GM18505 (cell line): ENCODE results near the gene RCN1.
"Not testable (repeated sequence)": the region's sequence is repeated elsewhere in the genome, so short reads cannot be mapped to it uniquely, and the experiment has no call there.

Experiments
- ATAC-seq: cut with Tn5 transposase; IDR thresholded peaks from one replicate; pipeline ENCODE4 v1.9.1; 2021; ENCODE audit not compliant: unreplicated experiment
- POLR2A ChIP-seq: IDR thresholded peaks from 4 replicates; pipeline ENCODE4 v1.6.1; 2011; ENCODE audit warnings: borderline replicate concordance; ENCODE audit not compliant: insufficient read depth, insufficient read length; ENCODE audit errors: extremely low read depth

RCN1 gene

DNA sequence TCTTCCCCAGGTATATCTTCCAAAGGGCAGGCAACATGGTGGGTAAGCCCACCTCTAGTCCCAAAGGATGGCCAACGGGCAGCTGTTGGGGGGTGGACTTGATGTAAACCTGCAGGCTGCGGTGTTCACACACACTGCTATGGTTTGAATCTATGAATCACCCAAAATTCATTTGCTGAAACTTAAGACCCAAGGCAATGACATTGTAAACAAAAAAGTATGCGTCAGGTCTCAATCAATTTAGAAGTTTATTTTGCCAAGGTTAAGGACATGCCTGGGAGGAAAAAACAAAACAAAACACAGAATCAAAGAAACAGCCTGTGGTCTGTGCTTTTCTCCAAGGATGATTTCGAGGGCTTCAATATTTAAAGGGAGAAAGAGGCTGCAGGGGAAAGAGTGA, 18.3 kb downstream of the RCN1 start:
- TF ChIP-seq POLR2A: no peak
- no peak for ATAC-seq

DNA sequence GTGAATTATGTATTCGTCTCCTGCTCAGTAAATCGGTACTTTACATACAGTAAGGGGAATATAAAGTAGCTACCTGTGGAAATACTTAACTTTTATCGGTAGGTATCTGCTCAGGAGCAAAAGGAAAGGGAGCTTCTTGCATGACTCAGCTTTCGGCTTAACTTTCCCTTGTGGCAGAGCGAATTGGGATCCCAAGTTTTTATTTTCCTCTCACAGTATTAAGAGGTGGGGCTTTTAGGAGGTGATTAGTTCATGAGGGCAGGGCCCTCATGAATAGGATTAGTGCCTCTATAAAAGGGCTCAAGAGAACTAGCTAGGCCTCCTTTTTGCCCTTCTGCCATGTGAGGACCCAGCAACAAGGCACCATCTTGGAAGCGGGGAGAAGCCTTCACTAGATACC, 18.7 kb downstream of the RCN1 start:
- no peak for TF ChIP-seq POLR2A

DNA sequence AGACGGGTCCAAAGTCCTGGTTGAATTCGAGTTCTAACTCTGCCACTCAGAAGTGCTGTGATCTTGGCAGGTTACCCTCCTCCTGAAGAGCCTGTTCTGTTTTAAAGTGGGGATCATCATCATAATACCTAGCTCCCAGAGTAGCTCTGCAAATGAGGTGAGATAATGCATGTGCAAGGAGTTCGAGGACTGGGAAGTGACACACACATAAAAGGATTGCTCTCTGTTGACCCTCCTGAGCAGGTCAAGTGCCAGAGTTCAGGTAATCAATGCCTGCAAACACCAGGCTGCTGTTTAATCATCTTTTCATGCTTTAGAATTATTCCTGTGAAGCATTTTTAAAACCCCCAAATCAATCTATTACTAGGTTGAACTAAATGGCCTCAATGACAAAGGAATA, 19.9 kb downstream of the RCN1 start:
- no peak for ATAC-seq
- no peak for TF ChIP-seq POLR2A

More for the DNA sequence above, 18.7 kb downstream of the RCN1 start:
- no peak for ATAC-seq

DNA sequence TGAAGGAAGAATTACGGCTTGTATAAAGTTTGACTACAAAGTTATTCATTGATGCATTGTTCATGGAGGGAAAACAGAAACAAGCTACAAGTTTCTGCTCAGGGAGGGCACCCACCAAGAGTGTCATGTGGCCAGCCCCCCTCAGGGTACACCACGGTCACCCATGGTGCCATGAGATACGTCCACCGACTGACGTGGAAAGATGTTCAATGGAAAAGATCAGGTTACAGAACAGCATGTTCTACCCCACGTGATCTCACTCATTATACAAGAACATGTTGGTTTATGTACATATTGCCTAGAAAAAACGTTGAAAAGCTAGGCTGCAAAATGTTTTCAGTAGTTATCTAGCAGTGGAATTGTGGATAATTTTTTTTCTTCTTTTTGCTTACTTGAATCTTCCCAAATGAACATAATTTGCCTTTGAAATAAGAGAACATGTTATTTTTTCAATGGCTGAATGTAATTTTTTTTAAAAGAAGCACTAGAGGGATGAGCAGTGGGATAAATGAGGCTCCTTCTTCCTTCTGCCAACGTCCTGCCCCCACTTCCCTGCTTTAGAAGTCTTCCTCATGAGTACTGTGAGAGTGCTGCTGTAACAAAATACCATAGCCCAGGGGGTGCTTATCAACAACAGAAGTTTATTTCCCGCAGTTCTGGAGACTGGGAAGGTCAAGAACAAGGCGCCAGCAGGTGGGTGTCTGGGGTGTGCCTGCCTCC, 22.5 kb downstream of the RCN1 start:
- no peak for ATAC-seq
- TF ChIP-seq POLR2A: no peak

DNA sequence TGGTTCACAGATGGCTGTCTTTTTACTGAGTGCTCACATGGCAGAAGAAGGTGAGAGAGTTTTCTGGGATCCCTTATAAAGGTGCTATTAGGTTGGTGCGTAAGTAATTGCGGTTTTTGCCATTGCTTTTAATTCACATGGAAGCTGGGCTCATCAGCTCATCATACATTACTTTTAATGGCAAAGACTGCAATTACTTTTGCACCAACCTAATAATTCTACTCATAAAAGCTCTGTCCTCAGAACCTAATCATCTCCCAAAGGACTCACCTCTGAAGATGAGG, 23.0 kb downstream of the RCN1 start:
- TF ChIP-seq POLR2A: no peak
- ATAC-seq: no peak

DNA sequence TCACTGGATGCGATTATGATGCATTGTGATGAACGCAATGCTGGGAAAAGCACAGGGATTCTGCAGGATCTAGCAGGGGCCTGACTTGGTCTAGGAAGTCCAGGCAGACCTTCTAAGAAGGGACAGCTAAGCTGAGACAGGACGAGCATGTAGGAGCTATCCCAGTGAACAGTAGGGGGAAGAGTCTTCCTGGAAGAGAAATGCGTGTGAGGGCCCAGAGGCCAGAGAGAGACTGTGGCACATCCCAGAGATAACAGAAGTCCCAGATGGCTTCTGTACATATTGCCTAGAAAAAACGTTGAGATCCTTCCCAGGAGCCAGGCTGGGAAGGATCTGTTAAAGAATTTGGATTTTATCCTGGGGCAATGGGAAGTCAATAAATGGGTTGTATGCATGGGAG, 24.6 kb downstream of the RCN1 start:
- no peak for TF ChIP-seq POLR2A
- ATAC-seq: no peak

DNA sequence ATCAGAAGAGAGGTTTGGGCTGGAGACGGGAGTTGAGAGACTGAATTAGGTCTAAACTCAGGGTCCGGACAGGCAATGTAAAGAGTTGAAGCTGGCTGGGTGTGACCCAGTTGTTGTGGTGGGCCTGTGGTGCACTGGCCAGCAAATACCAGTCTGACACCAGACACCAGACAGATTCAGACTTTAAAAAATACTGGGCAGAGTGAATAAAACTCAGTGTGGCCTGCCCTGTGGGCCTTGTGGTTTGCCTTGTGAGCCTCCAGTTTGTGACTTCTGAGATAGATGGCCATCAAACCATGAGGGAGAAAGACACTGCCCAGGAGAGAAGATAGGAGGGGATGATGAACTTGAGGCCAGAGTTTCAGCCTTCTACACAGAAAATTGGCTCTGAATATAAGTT, 25.8 kb downstream of the RCN1 start:
- no peak for ATAC-seq
- TF ChIP-seq POLR2A: no peak

DNA sequence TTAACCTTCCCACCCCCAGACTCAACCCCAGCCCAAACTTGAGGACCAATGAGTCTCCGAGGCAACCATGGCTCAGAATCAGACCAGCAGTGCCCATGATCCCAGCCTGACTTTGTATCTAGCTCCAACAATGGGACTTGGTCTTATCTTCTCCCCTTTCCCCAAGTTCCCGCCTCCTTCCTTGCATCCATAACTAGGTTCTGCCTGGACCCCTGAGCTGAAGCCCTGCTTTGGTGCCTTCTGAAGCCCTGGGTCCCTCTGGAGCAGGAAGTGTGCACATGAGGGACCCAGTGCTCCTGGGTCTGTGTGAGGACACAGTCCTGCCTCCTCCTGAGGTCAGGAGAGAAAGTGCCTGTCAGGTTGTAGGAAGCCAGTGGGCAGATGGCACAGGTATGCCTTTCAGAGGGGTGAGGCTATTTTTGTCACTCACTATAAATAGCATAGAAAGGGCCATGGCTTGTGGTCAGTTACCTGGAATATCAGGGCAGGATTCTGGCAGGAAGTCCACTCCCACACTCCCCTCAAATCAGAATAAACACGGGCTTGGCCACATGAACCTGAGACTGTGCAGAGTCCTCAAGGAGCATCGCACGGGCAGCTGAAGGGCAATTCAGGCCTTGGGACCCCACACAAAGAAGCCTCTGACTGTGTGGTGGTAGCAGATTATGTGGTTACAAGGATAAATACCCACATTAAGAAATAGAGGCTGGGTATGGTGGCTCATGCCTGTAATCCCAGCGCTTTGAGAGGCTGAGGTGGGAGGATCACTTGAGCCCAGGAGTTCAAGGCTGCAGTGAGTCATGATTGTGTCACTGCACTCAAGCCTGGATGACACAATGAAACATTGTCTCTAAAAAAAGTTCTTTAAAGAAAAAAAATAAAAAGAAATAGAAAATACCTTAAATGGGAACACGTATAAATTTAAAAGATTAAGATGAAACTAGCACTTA, 27.4 kb downstream of the RCN1 start:
- TF ChIP-seq POLR2A: no peak
- ATAC-seq: no peak

DNA sequence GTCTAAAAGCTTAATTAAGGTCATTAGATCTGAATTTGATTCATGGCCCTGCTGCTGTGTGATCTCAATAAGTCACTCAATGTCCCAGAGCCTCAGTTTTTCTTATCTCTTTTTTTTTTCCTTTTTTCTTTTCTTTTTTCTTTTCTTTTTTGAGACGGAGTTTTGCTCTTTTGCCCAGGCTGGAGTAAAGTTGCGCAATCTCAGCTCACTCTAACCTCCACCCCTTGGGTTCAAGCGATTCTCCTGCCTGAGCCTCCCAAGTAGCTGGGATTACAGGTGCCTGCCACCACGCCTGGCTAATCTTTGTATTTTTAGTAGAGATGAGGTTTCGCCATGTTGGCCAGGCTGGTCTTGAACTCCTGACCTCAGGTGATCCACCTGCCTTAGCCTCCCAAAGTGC, 28.3 kb downstream of the RCN1 start:
- not testable (repeated sequence) for ATAC-seq

DNA sequence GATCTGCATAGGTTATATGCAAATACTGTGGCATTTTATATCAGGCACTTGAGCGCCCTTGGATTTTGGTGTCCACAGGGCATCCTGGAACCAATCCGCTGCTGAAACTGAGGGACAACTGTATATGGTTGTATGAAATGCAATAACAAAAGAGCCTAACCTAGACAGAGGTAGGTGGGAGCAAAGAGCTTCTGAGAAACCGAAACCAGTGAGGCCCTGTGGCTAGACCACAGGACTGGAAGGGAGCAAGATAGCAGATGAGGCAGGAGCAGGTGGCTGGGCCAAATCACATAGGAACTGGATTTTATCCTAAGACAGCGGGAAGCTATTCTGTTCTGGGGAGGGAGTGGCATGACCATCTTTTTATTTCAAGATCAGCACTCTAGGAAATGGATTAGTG, 30.1 kb downstream of the RCN1 start:
- ATAC-seq: peak; percentile 53
- no peak for TF ChIP-seq POLR2A

DNA sequence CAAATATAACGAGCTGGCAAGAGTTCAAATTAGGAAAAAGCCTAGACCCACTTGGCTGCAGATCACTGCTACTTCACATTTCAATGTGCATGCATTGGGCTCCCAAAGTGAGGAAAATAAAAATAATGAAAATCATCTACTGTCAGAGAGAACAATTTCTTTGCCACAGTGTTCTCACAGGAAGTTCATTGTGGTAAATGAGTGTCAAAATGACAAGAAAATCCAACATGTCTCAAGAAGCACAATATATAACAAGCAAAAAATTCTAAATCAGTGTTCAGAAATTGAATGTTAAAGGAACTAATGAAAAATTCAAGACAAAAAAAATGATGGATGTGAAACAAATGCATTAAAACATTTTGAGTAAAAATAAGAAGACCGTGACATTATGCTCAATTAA, 31.3 kb downstream of the RCN1 start:
- no peak for ATAC-seq
- no peak for TF ChIP-seq POLR2A

DNA sequence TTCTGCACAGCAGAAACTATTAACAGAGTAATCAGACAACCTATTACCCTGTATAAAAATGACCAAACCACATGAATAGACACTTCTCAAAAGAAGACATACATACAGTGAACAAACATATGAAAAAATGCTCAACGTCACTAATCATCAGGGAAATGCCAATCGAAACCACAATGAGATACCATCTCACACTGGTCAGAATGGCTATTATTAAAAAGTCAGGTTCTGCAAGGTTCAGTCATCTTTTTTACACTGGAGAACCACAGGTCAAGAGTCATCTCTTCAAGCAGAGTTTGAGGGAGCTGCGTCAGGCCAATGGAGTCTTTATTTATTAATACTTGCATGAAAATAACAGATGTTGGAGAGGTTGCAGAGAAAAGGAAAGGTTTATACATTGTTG, 40.4 kb downstream of the RCN1 start:
- no peak for ATAC-seq

DNA sequence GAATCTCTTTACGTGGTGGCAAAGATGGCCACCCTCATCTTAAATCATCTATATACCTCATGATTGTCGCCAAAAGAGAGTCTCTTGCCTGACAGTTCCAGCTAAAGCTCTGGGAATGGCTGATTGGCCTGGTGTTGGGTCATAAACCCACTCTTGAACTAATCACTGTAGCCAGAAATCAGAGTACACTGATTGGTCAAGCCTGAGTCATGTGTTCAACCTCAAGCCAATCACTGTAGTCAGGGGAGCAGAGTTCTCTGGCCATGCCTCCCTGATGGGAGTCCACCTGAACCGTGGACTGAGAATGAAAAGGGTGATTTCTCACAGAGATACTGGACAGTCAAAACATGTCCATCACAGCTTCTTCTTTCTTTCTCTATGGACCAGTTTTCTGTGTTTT, 45.8 kb downstream of the RCN1 start:
- TF ChIP-seq POLR2A: no peak
- no peak for ATAC-seq

More for the DNA sequence above, 40.4 kb downstream of the RCN1 start:
- no peak for TF ChIP-seq POLR2A

DNA sequence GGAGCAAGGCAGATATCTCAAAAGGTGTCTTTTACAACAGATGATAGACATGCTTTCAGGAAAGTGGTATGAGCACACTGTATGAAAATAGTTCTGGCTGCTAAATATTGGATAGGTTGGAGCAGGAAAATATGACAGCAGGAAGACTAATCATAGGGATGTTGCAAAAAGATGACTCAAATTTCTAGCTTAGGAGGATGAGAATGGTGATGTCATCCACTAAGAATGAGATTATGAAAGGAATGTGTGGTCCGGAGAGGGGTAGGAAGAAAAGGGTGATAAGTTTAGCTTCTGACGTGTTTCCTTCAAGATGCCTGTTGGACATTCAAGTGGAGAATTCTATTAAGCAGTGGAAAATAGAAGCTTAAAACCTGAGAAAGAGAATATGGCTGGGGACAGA, 46.4 kb downstream of the RCN1 start:
- TF ChIP-seq POLR2A: no peak
- no peak for ATAC-seq
